NCI-H2029 treated with DMSO at 0.1 percent for 48 hours (cell line): Measurements from ENCODE around the gene RASGRP3.
"Not testable (repeated sequence)": the region's sequence is repeated elsewhere in the genome, so short reads cannot be mapped to it uniquely, and the experiment has no call there.

Source experiments
- DNase-seq: peaks from one replicate; lab custom pipeline; 2025; lab: John Stamatoyannopoulos, UW

Gene RASGRP3, protein sequence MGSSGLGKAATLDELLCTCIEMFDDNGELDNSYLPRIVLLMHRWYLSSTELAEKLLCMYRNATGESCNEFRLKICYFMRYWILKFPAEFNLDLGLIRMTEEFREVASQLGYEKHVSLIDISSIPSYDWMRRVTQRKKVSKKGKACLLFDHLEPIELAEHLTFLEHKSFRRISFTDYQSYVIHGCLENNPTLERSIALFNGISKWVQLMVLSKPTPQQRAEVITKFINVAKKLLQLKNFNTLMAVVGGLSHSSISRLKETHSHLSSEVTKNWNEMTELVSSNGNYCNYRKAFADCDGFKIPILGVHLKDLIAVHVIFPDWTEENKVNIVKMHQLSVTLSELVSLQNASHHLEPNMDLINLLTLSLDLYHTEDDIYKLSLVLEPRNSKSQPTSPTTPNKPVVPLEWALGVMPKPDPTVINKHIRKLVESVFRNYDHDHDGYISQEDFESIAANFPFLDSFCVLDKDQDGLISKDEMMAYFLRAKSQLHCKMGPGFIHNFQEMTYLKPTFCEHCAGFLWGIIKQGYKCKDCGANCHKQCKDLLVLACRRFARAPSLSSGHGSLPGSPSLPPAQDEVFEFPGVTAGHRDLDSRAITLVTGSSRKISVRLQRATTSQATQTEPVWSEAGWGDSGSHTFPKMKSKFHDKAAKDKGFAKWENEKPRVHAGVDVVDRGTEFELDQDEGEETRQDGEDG

DNA sequence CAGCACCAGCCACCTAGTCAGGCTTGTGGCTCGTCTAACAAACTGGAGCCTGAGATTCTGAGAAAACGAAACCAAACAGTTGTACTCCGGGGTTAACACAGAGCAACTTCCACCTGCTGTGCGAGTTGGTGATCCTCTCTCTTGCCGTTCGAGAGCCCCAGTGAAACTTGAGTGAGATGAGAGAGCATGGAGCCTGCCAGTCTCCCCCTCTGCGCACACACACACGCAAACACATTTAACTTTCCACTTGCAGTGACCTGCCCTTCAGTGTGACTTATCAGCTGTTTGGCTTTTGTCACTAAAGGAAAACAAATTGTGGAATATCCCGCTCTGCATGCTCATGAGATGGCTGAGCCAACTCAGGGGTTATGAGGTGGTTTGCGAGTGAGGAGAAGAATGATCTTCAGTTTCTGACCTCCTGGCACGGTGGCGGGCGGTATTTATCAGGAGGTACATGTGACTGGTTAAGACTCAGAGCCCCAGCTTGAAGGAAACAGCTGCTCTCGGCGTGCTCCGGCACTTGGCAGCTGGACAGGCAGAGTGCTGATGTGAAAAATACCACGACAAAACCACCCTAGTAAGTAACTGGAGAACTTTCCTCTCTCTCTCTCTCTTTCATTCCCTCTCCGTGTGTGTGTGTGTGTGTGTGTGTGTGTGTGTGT, at the start of gene RASGRP3:
Gene RASGRP3, plus strand, starts transcription at position 519 of the 662 bp plus-strand sequence. CDS start 38,488 bp downstream, outside the sequence.
- DNase-seq = peak; percentile 53

DNA sequence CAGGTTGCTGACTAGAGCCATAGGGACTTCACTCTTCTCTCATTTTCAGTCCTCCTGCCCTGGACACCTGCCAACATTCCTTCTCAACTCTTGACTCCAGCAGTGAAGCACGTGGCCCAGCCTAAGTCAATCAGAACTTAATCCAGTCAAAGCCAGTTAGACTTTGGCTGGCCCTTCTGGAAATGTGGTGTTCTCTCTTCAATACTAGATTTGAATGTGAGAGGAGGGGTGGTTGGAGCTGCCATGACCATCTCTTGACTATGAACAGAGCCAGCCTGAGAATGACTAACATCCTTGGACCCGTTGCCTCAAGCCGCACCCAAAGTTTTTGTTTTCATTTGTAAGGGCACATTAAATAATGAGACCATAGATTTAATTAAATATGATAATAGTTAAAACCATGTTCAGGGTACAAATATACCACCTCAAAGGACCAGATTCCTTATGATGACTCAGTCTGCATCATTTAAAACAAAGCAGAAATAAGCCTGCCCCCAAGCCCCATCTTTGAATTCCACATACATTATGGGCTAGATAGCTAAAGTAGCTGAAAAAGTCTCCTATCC, 49.7 kb upstream of the RASGRP3 start:
- peak; percentile 71 for DNase-seq

DNA sequence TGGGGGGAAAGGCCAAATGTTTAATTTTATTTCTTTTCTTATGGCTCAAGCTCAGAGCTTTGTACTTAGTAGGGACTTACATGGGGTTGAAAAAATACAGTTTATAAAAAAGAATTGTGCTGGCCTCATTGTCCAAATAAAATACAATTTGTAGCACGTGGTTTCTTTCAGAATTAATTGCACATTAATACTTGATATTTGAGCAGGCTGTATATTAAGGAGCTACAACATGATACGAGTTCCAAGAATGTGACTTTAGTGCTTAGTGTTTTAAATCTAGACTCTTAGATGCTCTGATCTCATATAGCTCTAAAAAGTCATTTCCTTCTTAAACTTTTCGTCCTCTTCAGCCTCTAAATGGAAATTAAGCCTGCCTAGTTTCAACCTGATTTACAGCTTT, 46.4 kb upstream of the RASGRP3 start:
- DNase-seq = no peak

DNA sequence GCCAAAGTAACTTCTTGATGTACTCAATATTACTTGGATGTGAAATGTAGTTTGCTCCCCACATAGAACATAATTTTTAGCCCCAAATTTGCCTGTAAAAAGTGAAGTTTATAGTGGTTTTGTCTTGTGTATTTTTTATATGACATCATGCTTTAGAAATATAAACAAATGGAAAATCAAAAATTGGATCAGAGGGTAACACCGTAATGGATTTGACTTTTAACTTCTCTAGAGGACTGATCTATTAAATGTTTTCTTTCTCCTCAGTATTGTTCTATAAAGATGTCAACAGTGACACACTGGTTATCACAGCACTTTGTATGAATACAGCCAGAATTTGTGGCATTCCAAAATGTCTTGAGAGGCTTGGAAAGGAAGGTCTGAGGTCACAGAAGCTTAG, 45.6 kb upstream of the RASGRP3 start:
- DNase-seq = no peak

DNA sequence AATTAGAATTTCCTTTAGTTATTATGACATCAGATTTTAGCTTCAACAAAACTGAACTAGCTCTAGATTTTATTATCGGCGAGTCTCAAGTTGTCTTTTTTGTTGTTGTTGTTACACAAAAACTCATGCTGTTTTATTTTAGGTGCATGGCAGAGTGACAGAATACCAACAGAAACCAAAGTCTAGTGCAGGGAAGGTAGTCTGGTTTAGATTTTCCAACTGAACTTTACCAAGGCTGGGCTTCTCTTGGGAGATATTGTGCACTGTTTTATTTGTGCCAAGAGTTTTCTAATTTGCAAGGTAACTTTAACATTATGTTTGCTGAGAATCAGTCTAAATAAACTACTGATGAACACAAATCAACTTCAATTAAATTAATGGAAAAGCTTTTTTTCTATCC, 43.6 kb upstream of the RASGRP3 start:
- no peak for DNase-seq

- DNase-seq = no peak
Measured at GRCh38 chr2:33433279-33434235, 42.9 kb upstream of the RASGRP3 start.

- DNase-seq = no peak
Measured at GRCh38 chr2:33435518-33435917, 40.9 kb upstream of the RASGRP3 start.

DNA sequence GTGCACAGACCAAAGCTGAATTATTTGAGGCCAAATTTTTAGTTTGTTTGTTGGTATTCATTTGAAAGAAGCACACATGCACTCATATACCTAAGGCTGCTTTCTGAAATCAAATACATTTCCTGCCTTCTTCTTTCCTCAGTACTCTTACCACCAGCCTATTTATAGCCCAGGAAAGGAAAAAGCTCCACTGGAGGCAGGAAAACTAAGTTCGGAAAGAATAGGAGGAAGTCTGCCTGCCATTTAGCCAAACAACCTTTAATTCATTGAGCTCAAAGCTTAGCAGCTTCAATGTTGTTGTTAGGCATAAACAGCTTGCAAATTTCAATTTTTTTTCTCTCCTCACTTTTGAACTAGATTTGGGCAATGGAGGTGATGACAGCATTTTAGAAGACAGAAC, 40.4 kb upstream of the RASGRP3 start:
- DNase-seq = no peak

- no peak for DNase-seq
Measured at GRCh38 chr2:33437297-33437696, 39.2 kb upstream of the RASGRP3 start.

- DNase-seq = no peak
Measured at GRCh38 chr2:33437815-33438214, 38.6 kb upstream of the RASGRP3 start.

GRCh38 chr2:33441235-33441810, 35.1 kb upstream of the RASGRP3 start:
- peak; percentile 23 for DNase-seq

GRCh38 chr2:33442052-33442451, 34.4 kb upstream of the RASGRP3 start:
- not testable (repeated sequence) for DNase-seq

- no peak for DNase-seq
Measured at GRCh38 chr2:33442528-33443079, 33.8 kb upstream of the RASGRP3 start.

- DNase-seq = no peak
Measured at GRCh38 chr2:33443274-33443829, 33.1 kb upstream of the RASGRP3 start.

DNA sequence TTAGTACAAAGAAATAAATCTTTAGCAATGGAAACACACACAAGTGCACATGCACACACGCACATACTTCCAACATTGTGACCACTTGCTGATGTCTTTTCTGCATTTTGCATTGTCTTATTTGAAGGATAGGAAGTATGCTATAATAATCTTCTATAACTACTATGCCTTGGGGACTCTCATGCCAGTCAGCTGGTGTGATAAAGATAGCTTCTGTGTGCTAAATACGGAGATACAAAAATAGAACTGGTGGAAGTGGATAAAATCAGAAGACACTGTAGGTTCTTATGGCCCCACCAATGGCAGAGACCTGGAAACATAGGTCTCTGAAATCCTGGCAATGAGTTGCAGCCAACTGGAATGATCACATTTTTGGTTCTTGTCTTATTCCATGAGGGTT, 31.5 kb upstream of the RASGRP3 start:
- DNase-seq = no peak

DNA sequence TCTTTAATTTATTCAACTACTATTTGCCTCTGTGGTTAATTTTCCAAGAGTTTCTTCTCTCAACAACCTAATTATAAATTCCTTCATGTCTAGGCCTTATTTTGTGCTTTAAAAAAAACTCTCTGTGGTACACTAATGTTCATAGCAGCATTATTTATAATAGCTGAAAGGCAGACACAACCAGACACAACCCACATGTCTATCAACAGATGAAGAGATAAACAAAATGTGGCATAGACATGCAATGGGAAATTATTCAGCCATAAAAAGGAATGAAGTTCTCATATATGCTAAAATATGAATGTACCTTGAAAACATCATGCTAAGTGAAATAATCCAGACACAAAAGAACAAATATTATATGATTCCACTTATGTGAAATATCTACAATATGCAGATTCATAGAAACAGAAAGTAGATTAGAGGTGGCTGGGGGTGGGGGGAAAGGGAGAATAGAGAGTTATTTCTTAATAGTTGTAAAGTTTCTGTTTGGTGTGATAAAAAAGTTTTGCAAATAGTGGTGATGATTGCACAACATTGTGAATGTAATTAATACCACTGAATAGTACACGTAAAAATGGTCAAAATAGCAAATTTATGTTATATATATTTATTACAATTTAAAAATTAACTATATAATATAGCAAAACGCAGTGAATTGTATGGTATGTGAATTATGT, 28.1 kb upstream of the RASGRP3 start:
- DNase-seq = no peak

GRCh38 chr2:33451214-33451613, 25.2 kb upstream of the RASGRP3 start:
- DNase-seq = no peak

DNA sequence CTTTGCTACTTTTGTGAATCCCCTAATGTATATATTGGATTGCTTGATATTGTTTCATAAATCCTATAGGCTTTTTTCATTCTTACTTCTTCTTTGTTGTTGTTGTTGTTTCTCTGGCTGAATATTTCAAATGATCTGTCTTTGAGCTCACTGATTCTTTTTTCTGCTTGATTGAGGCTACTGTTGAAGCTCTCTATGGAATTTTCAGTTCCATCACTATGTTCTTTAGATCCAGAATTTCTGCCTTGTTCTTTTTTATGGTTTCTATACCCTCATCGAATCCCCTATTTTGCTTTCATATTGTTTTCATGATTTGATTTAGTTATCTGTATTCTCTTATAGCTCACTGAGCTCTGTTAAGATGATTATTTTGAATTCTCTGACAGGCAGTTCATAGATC, 24.6 kb upstream of the RASGRP3 start:
- DNase-seq = no peak

GRCh38 chr2:33452545-33452944, 23.9 kb upstream of the RASGRP3 start:
- no peak for DNase-seq
